HepG2 (cell line): ENCODE results near the gene CFAP97D1. TPM values are rescaled to one million over a fixed set of nuclear protein-coding genes. Genes with fewer than 3 reads are reported as not detected.

Experiments used
- CHCHD3 ChIP-seq: sonication (generic); formaldehyde crosslinking; IDR thresholded peaks from 2 replicates; pipeline ENCODE4 v1.8.0; 2022; ENCODE audit warnings: mild to moderate bottlenecking, missing genetic modification reagents, moderate library complexity
- MBD4 ChIP-seq: IDR thresholded peaks from 2 replicates; pipeline ENCODE4 v1.6.1; 2012; ENCODE audit warnings: low read length, inconsistent platforms, borderline replicate concordance
- MBNL3 ChIP-seq: fragments of 250-450 bp; sonication (Bioruptor Pico); conservative IDR thresholded peaks from 2 replicates; pipeline ENCODE4 v1.8.0; 2022; ENCODE audit warnings: mild to moderate bottlenecking, inconsistent platforms
- MTA1 ChIP-seq: sonication (generic); formaldehyde crosslinking; IDR thresholded peaks from 2 replicates; pipeline ENCODE4 v1.4.0; 2020; ENCODE audit warnings: missing genetic modification reagents, mild to moderate bottlenecking, borderline replicate concordance
- NAIF1 ChIP-seq: sonication (generic); formaldehyde crosslinking; IDR thresholded peaks from 2 replicates; pipeline ENCODE4 v1.5.0; 2020; ENCODE audit warnings: mild to moderate bottlenecking, missing genetic modification reagents, borderline replicate concordance
- NCOA1 ChIP-seq: sonication (generic); formaldehyde crosslinking; IDR thresholded peaks from 2 replicates; pipeline ENCODE4 v1.9.0; 2021; ENCODE audit warnings: missing genetic modification reagents
- SNRNP70 ChIP-seq: fragments of 200-400 bp; formaldehyde crosslinking; IDR thresholded peaks from 2 replicates; pipeline ENCODE4 v1.6.1; 2017; ENCODE audit warnings: mild to moderate bottlenecking, low read depth, low read length, moderate library complexity
- TCF7L2 ChIP-seq: IDR thresholded peaks from 2 replicates; pipeline ENCODE4 v1.6.1; 2011; ENCODE audit warnings: mild to moderate bottlenecking, low read depth, low read length, moderate library complexity
- ZBTB14 ChIP-seq: sonication (generic); formaldehyde crosslinking; IDR thresholded peaks from 2 replicates; pipeline ENCODE4 v1.4.0; 2020; ENCODE audit warnings: missing genetic modification reagents
- ZNF670 ChIP-seq: sonication (generic); formaldehyde crosslinking; IDR thresholded peaks from 2 replicates; pipeline ENCODE4 v1.8.0; 2022; ENCODE audit warnings: mild to moderate bottlenecking, missing genetic modification reagents, borderline replicate concordance
- ZNF761 ChIP-seq: sonication (generic); formaldehyde crosslinking; conservative IDR thresholded peaks from 2 replicates; pipeline ENCODE4 v1.4.0; 2020; ENCODE audit warnings: mild to moderate bottlenecking, missing genetic modification reagents
- ZNF777 ChIP-seq: sonication (generic); formaldehyde crosslinking; IDR thresholded peaks from 2 replicates; pipeline ENCODE4 v1.4.0; 2020; ENCODE audit warnings: missing genetic modification reagents
- polyA plus RNA-seq, 8 experiments: library from polyadenylated mRNA; depleted of rRNA in 3 of 8; stranded (reverse) in 7 of 8; unstranded in 1 of 8; fragments of >200 nt; fragmentation: Illumina TruSeq in 4 of 8; extraction: Trizol in 4 of 8; gene quantifications; 2 replicates each; pipeline versions ENCODE4 v1.2.1 to v1.2.3, GENCODE V29; 2011 to 2016; ENCODE audit warnings: low read depth in 4 of 8, missing spikeins in 1 of 8, mixed read lengths in 1 of 8; ENCODE audit not compliant: insufficient read depth in 1 of 8
- total RNA-seq, 5 experiments: library from RNA; depleted of rRNA; stranded (reverse); fragments of >200 nt; fragmentation: Illumina TruSeq; extraction: Trizol; gene quantifications; 2 replicates each; pipeline ENCODE4 v1.2.3, GENCODE V29; 2016; ENCODE audit warnings: low read depth in 1 of 5
- TF ChIP-seq, protein P1 (sequence below): IDR thresholded peaks from 2 replicates; pipeline ENCODE4 v1.6.1; 2016; ENCODE audit warnings: missing genetic modification reagents, missing compliant biosample characterization
- TF ChIP-seq, protein P2 (sequence below): sonication (generic); formaldehyde crosslinking; IDR thresholded peaks from 2 replicates; pipeline ENCODE4 v1.5.0; 2020; ENCODE audit warnings: mild to moderate bottlenecking, missing genetic modification reagents, borderline replicate concordance
- TF ChIP-seq, protein P3 (sequence below): sonication (generic); formaldehyde crosslinking; IDR thresholded peaks from 2 replicates; pipeline ENCODE4 v1.8.1; 2023; ENCODE audit warnings: mild to moderate bottlenecking, inconsistent platforms, moderate library complexity, missing genetic modification reagents, borderline replicate concordance

The CFAP97D1 gene
- total and polyA plus RNA-seq, 2 of the 13 experiments (the other 11 are each of a cell fraction or from before 2014, with no cell fraction given), result 0.02 TPM; not detected in 1

DNA sequence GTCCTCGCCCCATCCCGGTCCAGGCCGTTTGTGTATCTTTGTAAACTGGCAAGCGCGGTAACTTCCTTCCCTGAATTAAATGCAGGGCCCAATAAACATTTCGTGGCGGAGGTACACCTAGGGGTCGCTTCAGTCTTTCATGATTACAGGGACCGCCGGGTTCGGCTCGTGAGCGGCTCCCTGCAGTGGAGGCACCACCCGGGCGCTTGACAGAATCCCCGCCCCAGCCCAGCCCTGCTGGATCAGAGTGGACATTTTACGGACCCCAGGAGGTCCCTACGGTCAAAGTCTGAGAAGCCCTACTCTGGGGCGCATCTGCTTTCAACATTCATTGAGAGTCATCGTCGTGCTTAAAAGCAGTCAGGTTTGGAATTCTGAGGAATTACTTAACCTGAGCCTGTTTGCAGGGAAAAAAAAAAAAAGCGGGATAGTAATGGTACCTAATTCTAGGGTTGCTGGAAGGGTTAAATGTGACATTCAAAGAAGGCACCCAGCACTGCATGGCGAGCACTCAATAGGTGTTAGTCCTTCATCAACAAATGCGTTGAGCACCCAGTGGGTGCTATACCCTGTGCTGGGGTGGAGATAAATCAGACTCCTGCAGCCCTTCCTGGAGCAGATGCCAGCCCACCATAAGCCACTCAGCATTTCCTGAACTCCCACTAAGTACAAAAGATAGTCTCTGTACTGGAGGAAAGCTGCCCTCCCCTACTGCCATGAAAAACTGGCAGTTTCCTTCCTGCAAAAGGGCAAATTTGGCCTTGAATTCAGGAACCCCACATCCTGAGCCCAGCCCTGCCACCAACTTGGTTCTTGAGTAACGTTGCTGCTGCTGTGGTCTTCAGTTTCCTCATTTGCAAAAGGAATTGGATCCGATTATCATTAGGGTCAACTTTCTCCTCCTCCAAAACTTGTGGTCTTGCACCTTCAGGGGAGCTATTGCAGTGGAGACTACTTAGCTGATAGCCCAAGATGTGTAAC lies 800 bp upstream of the CFAP97D1 start (continued):
- TF ChIP-seq, protein P1, sequence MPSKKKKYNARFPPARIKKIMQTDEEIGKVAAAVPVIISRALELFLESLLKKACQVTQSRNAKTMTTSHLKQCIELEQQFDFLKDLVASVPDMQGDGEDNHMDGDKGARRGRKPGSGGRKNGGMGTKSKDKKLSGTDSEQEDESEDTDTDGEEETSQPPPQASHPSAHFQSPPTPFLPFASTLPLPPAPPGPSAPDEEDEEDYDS (CRISPR knock-in tag), result 0 out of 2 replicates have a peak, but pooled peaks have one; percentile 16
- TF ChIP-seq TCF7L2 (no peak), MBD4 (no peak), ZNF761 (CRISPR knock-in tag) (peak; percentile 5; the same call in 1 of the 2 replicates), MTA1 (CRISPR knock-in tag) (no peak), ZNF777 (CRISPR knock-in tag) (peak; percentile 24), SNRNP70 (no peak), NCOA1 (CRISPR knock-in tag) (peak; percentile 48; the same call in 1 of the 2 replicates), ZNF670 (CRISPR knock-in tag) (no peak), CHCHD3 (CRISPR knock-in tag) (no peak), NAIF1 (0 out of 2 replicates have a peak, but pooled peaks have one; percentile 23), ZBTB14 (CRISPR knock-in tag) (0 out of 2 replicates have a peak, but pooled peaks have one; percentile 46), MBNL3 (CRISPR knock-in tag) (no peak)
- TF ChIP-seq, protein P2, sequence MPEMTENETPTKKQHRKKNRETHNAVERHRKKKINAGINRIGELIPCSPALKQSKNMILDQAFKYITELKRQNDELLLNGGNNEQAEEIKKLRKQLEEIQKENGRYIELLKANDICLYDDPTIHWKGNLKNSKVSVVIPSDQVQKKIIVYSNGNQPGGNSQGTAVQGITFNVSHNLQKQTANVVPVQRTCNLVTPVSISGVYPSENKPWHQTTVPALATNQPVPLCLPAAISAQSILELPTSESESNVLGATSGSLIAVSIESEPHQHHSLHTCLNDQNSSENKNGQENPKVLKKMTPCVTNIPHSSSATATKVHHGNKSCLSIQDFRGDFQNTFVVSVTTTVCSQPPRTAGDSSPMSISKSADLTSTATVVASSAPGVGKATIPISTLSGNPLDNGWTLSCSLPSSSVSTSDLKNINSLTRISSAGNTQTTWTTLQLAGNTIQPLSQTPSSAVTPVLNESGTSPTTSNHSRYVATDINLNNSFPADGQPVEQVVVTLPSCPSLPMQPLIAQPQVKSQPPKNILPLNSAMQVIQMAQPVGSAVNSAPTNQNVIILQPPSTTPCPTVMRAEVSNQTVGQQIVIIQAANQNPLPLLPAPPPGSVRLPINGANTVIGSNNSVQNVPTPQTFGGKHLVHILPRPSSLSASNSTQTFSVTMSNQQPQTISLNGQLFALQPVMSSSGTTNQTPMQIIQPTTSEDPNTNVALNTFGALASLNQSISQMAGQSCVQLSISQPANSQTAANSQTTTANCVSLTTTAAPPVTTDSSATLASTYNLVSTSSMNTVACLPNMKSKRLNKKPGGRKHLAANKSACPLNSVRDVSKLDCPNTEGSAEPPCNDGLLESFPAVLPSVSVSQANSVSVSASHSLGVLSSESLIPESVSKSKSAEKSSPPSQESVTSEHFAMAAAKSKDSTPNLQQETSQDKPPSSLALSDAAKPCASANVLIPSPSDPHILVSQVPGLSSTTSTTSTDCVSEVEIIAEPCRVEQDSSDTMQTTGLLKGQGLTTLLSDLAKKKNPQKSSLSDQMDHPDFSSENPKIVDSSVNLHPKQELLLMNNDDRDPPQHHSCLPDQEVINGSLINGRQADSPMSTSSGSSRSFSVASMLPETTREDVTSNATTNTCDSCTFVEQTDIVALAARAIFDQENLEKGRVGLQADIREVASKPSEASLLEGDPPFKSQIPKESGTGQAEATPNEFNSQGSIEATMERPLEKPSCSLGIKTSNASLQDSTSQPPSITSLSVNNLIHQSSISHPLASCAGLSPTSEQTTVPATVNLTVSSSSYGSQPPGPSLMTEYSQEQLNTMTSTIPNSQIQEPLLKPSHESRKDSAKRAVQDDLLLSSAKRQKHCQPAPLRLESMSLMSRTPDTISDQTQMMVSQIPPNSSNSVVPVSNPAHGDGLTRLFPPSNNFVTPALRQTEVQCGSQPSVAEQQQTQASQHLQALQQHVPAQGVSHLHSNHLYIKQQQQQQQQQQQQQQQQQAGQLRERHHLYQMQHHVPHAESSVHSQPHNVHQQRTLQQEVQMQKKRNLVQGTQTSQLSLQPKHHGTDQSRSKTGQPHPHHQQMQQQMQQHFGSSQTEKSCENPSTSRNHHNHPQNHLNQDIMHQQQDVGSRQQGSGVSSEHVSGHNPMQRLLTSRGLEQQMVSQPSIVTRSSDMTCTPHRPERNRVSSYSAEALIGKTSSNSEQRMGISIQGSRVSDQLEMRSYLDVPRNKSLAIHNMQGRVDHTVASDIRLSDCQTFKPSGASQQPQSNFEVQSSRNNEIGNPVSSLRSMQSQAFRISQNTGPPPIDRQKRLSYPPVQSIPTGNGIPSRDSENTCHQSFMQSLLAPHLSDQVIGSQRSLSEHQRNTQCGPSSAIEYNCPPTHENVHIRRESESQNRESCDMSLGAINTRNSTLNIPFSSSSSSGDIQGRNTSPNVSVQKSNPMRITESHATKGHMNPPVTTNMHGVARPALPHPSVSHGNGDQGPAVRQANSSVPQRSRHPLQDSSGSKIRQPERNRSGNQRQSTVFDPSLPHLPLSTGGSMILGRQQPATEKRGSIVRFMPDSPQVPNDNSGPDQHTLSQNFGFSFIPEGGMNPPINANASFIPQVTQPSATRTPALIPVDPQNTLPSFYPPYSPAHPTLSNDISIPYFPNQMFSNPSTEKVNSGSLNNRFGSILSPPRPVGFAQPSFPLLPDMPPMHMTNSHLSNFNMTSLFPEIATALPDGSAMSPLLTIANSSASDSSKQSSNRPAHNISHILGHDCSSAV (CRISPR knock-in tag), result no peak
- TF ChIP-seq, protein P3, sequence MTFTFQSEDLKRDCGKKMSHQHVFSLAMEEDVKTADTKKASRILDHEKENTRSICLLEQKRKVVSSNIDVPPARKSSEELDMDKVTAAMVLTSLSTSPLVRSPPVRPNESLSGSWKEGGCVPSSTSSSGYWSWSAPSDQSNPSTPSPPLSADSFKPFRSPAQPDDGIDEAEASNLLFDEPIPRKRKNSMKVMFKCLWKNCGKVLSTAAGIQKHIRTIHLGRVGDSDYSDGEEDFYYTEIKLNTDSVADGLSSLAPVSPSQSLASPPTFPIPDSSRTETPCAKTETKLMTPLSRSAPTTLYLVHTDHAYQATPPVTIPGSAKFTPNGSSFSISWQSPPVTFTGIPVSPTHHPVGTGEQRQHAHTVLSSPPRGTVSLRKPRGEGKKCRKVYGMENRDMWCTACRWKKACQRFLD, result no peak
